Hepatocyte (in vitro differentiated cells): ENCODE results near the gene TMEM81.

Source experiments
- CTCF ChIP-seq: fragments of 200-600 bp; sonication (generic); IDR thresholded peaks from 2 replicates; pipeline ENCODE4 v1.5.1; 2016; ENCODE audit warnings: antibody characterized with exemption, mild to moderate bottlenecking; ENCODE audit not compliant: poor library complexity
- EZH2 ChIP-seq: fragments of 200-600 bp; sonication (generic); IDR thresholded peaks from 2 replicates; pipeline ENCODE4 v1.6.1; 2016; ENCODE audit warnings: antibody characterized with exemption, mild to moderate bottlenecking, borderline replicate concordance

DNA sequence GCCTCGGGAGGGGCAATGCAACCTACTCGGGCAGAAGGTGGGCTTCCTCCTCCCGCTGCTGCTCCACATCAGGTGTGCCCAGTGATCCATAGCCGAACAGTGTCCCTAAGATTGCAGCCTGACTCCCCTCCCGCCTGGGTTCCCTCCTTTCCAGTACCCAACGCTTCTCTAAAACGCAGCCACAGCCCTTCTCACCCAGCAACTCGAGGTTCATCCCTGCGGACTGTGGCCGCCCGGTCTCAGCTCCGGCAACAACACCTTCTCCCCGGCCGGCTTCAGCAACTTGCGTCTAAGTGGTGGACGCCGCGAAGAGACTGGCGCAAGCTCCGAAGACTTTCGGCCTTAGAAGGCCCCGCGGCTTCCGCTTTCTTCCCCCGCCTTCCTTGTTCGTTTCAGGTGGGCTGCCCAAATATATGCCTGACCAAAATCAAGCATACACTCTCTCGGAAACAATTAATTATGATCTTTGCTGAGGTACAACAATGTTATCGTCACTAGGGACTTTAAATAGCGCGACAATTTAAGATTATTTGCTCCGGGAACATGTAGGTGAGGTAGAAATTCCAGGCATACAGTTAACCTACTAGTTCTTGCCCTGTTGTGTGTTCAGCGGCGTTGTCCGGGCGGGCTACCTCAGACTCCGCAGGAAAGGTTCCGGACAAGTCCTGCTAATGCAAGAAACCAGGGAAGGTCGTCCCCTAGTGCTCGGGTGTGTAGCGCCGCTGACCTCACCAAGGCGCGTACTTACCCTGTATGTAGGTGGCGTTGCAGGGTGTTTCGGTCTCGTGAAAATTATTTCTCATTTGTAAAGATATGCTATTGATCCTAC, 37.6 kb upstream of the TMEM81 start, which contains the start of gene RBBP5:
- TF ChIP-seq CTCF = peak; percentile 79
- TF ChIP-seq EZH2 = no peak
